D341Med (cell line): Measurements from ENCODE around the gene KSR1.
A peak's percentile ranks its signal among the peaks of the same experiment; 100 is the strongest.

Experiments used
- DNase-seq: peaks from one replicate; pipeline ENCODE4 v3.0.0; 2012; ENCODE audit warnings: low spot score

Gene KSR1

DNA sequence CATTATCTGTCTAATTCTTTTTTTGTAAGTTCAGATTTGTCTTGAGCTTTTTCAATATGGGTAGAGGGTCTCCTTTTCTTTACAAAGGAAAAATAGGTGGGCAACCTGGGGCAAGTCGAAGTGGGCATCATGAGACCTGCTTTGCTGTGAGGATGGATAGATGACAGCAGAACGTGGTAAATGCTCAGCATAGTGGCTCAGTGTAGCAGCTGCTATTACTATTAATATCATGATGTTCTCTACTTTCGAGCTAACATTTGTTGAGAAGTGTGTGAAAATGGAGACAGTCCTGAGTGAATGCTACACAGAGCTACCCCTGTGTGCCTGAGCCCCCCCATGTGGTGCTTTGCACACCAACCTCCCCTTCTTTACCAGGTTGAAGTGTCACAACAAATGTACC lies 135.7 kb downstream of the KSR1 start:
- no peak for DNase-seq

DNA sequence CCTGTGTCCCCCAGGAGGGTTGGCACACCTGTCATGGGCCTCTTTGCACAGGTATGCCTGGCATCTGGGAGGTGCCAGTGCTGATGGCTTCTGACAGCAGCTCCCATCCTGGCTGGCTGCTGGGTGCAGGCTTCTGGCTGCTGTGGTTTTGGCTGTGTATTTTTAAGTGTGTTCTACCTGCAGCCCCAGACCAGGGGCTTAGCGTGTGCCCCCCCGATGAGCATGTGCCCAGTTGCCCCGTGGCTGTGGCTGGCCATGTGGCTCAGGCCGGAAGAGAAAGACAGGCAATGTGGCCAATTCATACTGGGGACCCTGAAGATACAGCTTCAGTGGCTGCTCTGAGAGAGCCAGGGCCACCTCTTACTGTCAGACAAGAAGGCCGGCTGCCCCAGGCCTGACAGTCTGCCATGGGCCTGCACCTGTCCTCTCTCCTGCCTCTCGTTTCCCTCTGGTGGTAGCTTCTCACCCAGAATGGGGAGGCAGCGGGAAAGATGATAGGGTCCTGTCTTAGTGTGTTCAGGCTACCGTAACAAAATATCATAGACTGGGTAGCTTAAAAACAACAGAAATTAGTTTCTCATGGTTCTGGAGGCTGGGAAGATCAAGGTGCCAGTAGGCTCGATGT lies 137.1 kb downstream of the KSR1 start:
- no peak for DNase-seq

GRCh38 chr17:27593857-27594255 lies 137.6 kb downstream of the KSR1 start:
- DNase-seq, result no peak

GRCh38 chr17:27595208-27595607 lies 139.0 kb downstream of the KSR1 start:
- no peak for DNase-seq

DNA sequence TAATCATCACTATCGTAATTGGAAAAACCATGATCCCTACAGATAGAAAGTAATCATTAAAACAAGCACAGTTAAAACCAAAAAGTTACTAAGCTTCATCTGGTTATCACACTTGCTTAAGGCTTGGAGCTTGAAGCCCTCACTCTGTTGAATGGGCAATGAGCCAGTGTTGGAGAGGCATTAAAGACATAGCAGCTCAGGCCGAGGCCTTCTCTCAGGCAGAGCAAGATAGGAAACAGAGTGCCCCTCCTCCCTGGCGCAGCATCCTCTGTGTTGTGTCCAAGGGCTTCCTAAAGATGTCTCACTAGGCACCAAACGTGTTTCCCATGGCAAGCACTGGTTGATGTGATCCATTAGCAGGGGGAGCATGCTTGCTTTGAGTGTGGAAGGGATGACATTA lies 139.8 kb downstream of the KSR1 start:
- DNase-seq, result peak; percentile 77

- DNase-seq, result no peak
Observed at GRCh38 chr17:27596566-27597187, 140.4 kb downstream of the KSR1 start.

- DNase-seq, result no peak
Observed at GRCh38 chr17:27597188-27597580, 140.9 kb downstream of the KSR1 start.

GRCh38 chr17:27597783-27598320 lies 141.6 kb downstream of the KSR1 start:
- no peak for DNase-seq

DNA sequence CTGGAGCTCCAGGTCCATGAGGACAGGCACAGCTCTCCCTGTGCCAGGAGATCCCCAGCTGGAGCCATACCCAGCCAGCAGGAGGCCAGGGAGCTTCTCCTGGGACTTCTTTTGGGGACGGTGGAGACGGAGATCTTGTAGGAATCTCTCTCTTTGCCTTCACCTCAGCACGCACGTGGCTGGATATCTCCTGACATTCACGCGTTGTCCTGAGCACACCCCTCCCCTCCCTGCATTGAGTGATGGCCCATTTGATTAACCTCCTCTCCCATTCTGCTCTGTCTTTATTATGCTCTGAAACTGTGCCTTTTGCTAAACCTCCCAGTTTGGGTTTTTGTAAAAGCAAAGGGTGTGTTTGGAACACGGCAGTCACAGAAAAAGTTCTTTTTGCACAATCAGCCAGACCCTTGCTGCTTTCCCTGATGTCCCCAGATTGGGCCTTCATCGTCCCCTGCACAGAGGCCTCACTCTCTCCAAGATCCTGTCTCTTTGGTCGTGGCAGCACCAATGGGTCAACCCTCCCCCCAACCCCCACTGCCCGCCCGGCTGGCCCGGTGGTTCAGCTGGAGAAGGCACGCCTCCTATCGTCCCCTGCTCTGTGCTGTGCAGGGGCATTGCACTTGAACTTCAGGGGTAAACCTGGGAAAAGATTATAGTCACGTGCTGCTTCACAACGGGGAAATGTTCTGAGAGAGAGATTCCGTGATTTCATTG lies 142.2 kb downstream of the KSR1 start:
- DNase-seq, result no peak

GRCh38 chr17:27600471-27600870 lies 144.2 kb downstream of the KSR1 start:
- DNase-seq, result no peak

GRCh38 chr17:27601069-27601974 lies 145.1 kb downstream of the KSR1 start:
- peak; percentile 83 for DNase-seq

- DNase-seq, result no peak
Observed at GRCh38 chr17:27601975-27602302, 145.7 kb downstream of the KSR1 start.

GRCh38 chr17:27602721-27603420 lies 146.6 kb downstream of the KSR1 start:
- peak; percentile 91 for DNase-seq

GRCh38 chr17:27603421-27603770 lies 147.1 kb downstream of the KSR1 start:
- no peak for DNase-seq

- no peak for DNase-seq
Observed at GRCh38 chr17:27603880-27604794, 147.9 kb downstream of the KSR1 start.

- DNase-seq, result no peak
Observed at GRCh38 chr17:27605409-27605808, 149.2 kb downstream of the KSR1 start.

DNA sequence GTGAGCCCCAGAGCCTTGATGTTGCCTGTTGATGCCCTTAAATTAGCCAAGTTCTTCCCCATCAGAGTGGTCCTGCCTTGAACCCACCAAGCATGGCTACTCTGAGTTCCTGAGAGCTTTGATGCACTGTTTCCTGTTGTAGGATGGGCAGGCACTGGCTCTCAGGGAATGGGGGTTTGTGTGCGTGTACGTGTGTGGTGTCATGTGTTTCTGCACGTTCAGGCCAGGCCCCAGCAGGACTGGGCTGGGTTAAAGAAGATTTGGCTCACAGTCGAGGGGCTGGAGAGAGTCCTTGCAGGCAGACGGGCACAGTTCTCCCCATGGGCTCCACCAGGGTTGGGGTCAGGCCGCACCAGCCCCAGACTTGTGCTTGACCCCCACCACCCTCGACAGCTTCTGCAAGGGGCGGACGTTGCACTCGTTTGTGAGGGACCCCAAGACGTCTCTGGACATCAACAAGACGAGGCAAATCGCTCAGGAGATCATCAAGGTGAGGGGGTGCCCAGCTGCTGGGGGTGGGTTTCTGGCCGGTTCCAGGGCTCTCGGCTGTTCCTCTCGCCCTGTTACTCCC lies 151.4 kb downstream of the KSR1 start:
- DNase-seq, result no peak

DNA sequence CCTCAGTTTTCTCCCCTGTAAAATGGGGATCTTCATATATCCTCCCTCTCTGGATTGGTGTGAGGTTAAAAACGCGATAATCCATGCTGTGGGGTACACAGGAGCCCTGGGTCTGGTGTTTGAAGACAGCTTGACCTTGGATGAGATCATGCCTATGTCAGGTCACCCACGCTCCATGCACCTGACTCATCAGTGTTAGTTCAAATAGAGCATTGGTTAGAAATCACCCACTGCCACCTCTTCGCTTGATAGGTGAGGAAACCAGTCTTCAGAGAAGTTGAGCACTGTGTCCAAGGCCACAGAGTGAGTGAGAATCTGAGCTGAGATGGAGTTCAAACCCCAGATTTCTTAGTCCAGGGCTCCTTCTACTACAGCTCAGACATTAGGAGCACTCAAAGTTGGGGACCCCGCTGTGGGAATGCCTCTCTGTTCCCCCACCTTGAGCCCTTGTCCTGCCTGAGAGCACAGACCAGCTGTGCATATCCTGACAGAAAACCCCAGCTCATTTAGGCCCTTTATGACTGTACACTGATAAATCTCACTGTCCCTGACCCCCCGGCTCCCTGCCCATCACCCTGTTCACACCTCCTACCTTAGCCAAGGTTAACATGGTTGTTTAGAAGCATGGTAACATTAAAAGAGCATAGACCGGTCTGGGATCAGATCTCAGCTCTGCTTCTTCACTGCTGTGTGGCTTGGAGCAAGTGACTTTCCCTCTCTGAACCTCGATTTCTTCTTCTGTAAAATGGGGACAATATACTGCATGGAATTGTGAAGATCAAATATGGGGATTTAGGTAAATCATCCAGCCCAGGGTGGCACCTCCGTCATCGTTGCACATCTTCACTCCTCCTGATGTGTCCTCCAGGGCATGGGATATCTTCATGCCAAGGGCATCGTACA lies 152.3 kb downstream of the KSR1 start:
- no peak for DNase-seq

DNA sequence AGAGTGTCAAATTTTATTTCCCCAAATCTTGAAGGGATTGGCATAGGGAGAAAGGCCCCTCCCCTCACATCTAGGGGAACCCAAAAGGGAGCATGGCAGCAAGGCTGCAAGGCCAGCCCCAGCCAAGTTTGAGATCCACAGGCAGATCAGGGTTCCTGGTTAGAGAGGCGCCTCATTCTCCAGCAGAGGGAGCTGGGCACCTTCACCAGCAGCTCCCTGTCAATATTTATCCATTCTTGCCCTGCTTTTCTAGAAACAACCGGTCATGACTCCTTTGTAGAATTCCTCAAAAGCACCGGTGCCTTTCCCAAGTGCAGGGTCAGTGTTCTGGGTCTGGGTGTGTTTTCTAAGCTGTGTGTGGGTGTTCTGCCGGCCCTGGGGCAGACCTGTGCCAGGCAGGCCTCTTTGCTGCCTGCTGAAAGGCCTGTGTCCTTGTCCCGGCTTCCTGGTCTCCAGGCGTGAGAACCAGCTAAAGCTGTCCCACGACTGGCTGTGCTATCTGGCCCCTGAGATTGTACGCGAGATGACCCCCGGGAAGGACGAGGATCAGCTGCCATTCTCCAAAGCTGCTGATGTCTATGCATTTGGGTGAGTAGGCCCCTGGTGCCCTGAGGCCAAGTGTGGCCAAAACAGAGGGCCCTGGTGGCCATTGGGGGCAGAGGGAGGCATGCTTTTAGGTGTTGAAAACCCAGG lies 153.5 kb downstream of the KSR1 start:
- DNase-seq, result peak; percentile 76
